ENCODE measurements around the gene IFT43. TPM values are rescaled to one million over a fixed set of nuclear protein-coding genes. Genes with fewer than 3 reads are reported as not detected.

IFT43 gene
- total RNA-seq, 1 experiment from 2014 or later = 18.6 TPM

DNA sequence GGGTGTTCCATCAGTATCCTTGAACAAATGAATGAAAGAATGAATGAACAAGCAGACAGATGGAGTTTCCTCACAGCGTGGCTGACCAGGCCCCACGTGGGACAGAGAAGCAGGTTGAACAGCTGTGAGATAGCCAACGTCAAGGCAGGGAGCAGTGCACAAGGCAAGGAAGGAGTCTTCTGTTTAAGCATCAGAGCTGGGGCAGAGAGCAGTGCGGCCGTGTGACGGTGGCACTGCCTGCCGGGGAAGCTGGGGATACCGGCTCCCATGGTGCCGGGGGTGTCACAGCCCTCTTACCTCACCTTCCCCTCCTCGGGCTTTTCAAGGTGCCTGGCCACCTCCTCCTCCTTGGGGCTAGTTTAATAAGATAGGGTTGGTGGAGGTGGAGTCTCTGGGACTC is 92.9 kb downstream of the IFT43 start:
- H3K27me3 ChIP-seq (ENCODE audit: insufficient read depth, low read length) = no peaks in the 10 kb centered on the region
- no peak overlapping the region for H3K4ac ChIP-seq (ENCODE audit: low read depth, low read length)
- H3K9ac ChIP-seq (ENCODE audit: extremely low read depth, insufficient read length, low read length) = no peak overlapping the region
- TF ChIP-seq, protein P1, sequence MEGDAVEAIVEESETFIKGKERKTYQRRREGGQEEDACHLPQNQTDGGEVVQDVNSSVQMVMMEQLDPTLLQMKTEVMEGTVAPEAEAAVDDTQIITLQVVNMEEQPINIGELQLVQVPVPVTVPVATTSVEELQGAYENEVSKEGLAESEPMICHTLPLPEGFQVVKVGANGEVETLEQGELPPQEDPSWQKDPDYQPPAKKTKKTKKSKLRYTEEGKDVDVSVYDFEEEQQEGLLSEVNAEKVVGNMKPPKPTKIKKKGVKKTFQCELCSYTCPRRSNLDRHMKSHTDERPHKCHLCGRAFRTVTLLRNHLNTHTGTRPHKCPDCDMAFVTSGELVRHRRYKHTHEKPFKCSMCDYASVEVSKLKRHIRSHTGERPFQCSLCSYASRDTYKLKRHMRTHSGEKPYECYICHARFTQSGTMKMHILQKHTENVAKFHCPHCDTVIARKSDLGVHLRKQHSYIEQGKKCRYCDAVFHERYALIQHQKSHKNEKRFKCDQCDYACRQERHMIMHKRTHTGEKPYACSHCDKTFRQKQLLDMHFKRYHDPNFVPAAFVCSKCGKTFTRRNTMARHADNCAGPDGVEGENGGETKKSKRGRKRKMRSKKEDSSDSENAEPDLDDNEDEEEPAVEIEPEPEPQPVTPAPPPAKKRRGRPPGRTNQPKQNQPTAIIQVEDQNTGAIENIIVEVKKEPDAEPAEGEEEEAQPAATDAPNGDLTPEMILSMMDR (conservative IDR thresholded peaks at IDR 0.05) = no peak
- no peak overlapping the region for H2AFZ ChIP-seq (ENCODE audit: low read length)
- no peak overlapping the region for H3K23ac ChIP-seq (ENCODE audit: insufficient read length, low read depth, low read length)
- no peak overlapping the region for H2BK20ac ChIP-seq (ENCODE audit: low read depth, low read length, poor library complexity, severe bottlenecking)
- H3K4me3 Mint-ChIP-seq = no peak overlapping the region
- H3K9me3 Mint-ChIP-seq = no peaks in the 10 kb centered on the region
- no peaks in the 10 kb centered on the region; the same call in 1 of the 2 replicates for H3K4me1 ChIP-seq (ENCODE audit: insufficient read depth, low read length)
- H3T11ph ChIP-seq (ENCODE audit: low read length) = no peak overlapping the region
- no peak overlapping the region for H3K4me2 ChIP-seq (ENCODE audit: insufficient read depth, insufficient read length, low read length)
- H2AK5ac ChIP-seq (ENCODE audit: insufficient read length, low read length) = no peak overlapping the region
- H3K4me1 Mint-ChIP-seq = peaks cover 15 to 21% of the 10 kb centered on the region in 2 experiments
- no peak overlapping the region for H2BK12ac ChIP-seq (ENCODE audit: insufficient read length, low read depth, low read length)
- no peaks in the 10 kb centered on the region for H3K79me2 ChIP-seq (ENCODE audit: insufficient read depth, low read length)
- no peak overlapping the region for H2BK15ac ChIP-seq (ENCODE audit: low read depth, low read length)
- H4K5ac ChIP-seq (ENCODE audit: insufficient read length, low read depth, low read length) = no peak overlapping the region
- no peaks in the 10 kb centered on the region for H3K79me1 ChIP-seq (ENCODE audit: insufficient read depth, low read depth, low read length, poor library complexity, severe bottlenecking)
- H3K27ac ChIP-seq (ENCODE audit: insufficient read length, low read depth, low read length) = no peak overlapping the region
- no peak overlapping the region for H3K27ac Mint-ChIP-seq
- no peak for DNase-seq
- WGBS (ENCODE audit: extremely low coverage, insufficient read length, low lambda C conversion rate) = no CpG with 5 or more reads among the region's 10 CpGs
- no peak overlapping the region for H2BK120ac ChIP-seq (ENCODE audit: low read depth, low read length, poor library complexity, severe bottlenecking)
- H3K56ac ChIP-seq (ENCODE audit: insufficient read length, low read depth, low read length) = no peak overlapping the region
- H4K20me1 ChIP-seq (ENCODE audit: control insufficient read depth, insufficient read depth, insufficient read length) = no peaks in the 10 kb centered on the region
- H3K36me3 Mint-ChIP-seq (ENCODE audit: insufficient read depth in 1 of 3, low read depth in 3 of 3) = peaks cover 0 to 7% (median 0%) of the 10 kb centered on the region in 3 experiments; a peak in 2 of 7 replicates
- H3K14ac ChIP-seq (ENCODE audit: insufficient read depth, low read length) = no peak overlapping the region
- no peak overlapping the region for H4K8ac ChIP-seq (replicated peaks; ENCODE audit: insufficient read length, low read depth, low read length)
- peaks cover 3% of the 10 kb centered on the region; the same call in 1 of the 2 replicates for H3K27me3 Mint-ChIP-seq (ENCODE audit: low read depth)
- H3K9me3 ChIP-seq (ENCODE audit: control insufficient read depth, low read depth, low read length) = no peaks in the 10 kb centered on the region
- H3K23me2 ChIP-seq (ENCODE audit: insufficient read length, low read depth, low read length, poor library complexity, severe bottlenecking) = no peaks in the 10 kb centered on the region
- H4K91ac ChIP-seq (ENCODE audit: insufficient read length, low read depth, low read length) = no peak overlapping the region
- H2BK5ac ChIP-seq (ENCODE audit: insufficient read length, low read length) = no peak overlapping the region
- no peak overlapping the region for H3K18ac ChIP-seq (ENCODE audit: insufficient read length, low read depth, low read length)
